ENCODE data around the gene SLC35F4.
A peak's percentile ranks its signal among the peaks of the same experiment; 100 is the strongest.

- TF ChIP-seq CTCF (IDR thresholded peaks at IDR 0.05) = peak in 4 of 6 experiments; percentile 13 to 43 (median 30)
- TF ChIP-seq EP300 (IDR thresholded peaks at IDR 0.05) = no peak
- no peak for TF ChIP-seq POLR2A (IDR thresholded peaks at IDR 0.05)
Observed at GRCh38 chr14:57692671-57693070, 173.2 kb downstream of the SLC35F4 start.

All from upper lobe of left lung (tissue), 4 donors.